ENCODE results near the gene TIPIN. TPM values are rescaled to one million over a fixed set of nuclear protein-coding genes. Genes with fewer than 3 reads are reported as not detected.
A peak's percentile ranks its signal among the peaks of the same experiment; 100 is the strongest.

Gene TIPIN
- total RNA-seq, 4 donors from 2014 or later = 2.9 to 5.3 (median 3.8) TPM

DNA sequence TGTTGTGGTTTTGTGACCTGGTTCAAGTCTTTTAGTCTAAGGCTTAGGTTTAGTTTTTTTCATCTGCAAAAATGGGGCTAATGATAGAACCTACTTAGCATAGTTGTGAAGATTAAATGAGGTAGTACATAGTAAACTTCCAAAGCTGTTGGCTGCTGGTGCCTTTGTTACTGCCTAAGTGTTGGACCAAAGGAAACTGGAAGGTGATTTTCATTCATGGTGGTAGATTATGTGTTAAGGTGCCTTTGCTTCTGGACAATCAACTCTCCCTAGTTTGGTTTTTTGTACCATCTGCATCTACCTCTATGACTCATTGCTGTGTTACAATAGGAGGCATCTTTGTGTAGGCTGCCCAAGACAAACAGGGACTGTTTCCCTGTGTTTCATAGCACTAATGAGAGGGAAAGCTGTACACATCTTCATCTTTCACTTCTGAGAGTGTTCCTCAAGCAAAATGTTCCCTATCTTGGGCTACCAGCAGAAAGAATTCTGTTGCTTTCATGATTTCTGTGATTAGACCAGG, 33.4 kb upstream of the TIPIN start:
- H3K9me3 ChIP-seq = no peaks in the 10 kb centered on the region
- TF ChIP-seq CTCF (IDR thresholded peaks at IDR 0.05) (no peak), POLR2AphosphoS5 (IDR thresholded peaks at IDR 0.05) (no peak), EP300 (IDR thresholded peaks at IDR 0.05) (no peak), POLR2A (IDR thresholded peaks at IDR 0.05; ENCODE audit: low read depth) (no peak)
- intact Hi-C loops (cut with DNase I) = no loop called here
- H3K4me1 ChIP-seq = peaks cover 33 to 50% (median 45%) of the 10 kb centered on the region in 4 donors
- H3K36me3 ChIP-seq = no peaks in the 10 kb centered on the region
- H3K4me3 ChIP-seq = no peak overlapping the region
- no peak for DNase-seq (ENCODE audit: extremely low spot score)
- no peak overlapping the region for H3K27ac ChIP-seq (replicated peaks in 1 of 4)
- H3K27me3 ChIP-seq = no peaks in the 10 kb centered on the region

- WGBS = 95% methylated on average over 13 of the region's 14 CpGs
- TF ChIP-seq POLR2A (IDR thresholded peaks at IDR 0.05; ENCODE audit: low read depth) = no peak
- TF ChIP-seq CTCF (IDR thresholded peaks at IDR 0.05) = no peak
- no peak for TF ChIP-seq EP300 (IDR thresholded peaks at IDR 0.05)
- no peak for TF ChIP-seq POLR2AphosphoS5 (IDR thresholded peaks at IDR 0.05)
- Histone ChIP-seq H3K9me3 (no peaks in the 10 kb centered on the region), H3K27me3 (no peaks in the 10 kb centered on the region), H3K36me3 (no peaks in the 10 kb centered on the region), H3K4me3 (no peak overlapping the region), H3K4me1 (peaks cover 33 to 50% (median 45%) of the 10 kb centered on the region in 4 donors), H3K27ac (replicated peaks in 1 of 4) (no peak overlapping the region)
- no peak for DNase-seq (ENCODE audit: extremely low spot score)
- intact Hi-C loops (cut with DNase I) = no loop called here
These were observed 32.8 kb upstream of the TIPIN start for GRCh38 chr15:66389098-66389858.

DNA sequence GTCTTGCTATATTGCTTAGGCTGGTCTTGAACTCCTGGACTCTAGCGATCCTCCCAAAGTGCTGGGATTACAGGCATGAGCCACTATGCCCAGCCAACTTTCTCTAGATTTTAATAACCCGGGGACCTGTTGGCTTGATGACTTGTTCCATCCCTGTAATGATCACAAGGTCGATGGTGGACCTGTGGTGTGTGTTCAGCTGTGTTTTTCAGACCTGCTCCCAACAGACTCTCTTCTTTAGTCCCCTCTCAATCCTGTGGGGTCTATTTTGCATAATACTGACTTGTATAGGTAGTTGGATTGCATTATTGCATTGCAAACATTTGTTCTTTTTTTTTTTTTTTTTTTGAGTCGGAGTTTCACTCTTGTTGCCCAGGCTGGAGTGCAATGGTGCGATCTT, 32.1 kb upstream of the TIPIN start:
- intact Hi-C loops (cut with DNase I) = no loop called here
- 92% methylated on average over 5 of the region's 5 CpGs for WGBS
- DNase-seq (ENCODE audit: extremely low spot score) = no peak
- Histone ChIP-seq H3K4me3 (peak overlapping the region in 2 of 4 donors; percentile 93 to 97), H3K36me3 (no peaks in the 10 kb centered on the region), H3K9me3 (no peaks in the 10 kb centered on the region), H3K27ac (replicated peaks in 1 of 4) (peak overlapping the region in 1 of 4 donors; percentile 99), H3K27me3 (no peaks in the 10 kb centered on the region), H3K4me1 (peaks cover 33 to 50% (median 45%) of the 10 kb centered on the region in 4 donors)
- TF ChIP-seq POLR2A (IDR thresholded peaks at IDR 0.05; ENCODE audit: low read depth) = no peak
- TF ChIP-seq CTCF (IDR thresholded peaks at IDR 0.05) = no peak
- no peak for TF ChIP-seq POLR2AphosphoS5 (IDR thresholded peaks at IDR 0.05)
- TF ChIP-seq EP300 (IDR thresholded peaks at IDR 0.05) = no peak

GRCh38 chr15:66388043-66388363, 31.5 kb upstream of the TIPIN start:
- H3K27ac ChIP-seq (replicated peaks in 1 of 4) = peak overlapping the region; percentile 92 to 99 (median 98)
- no peaks in the 10 kb centered on the region for H3K27me3 ChIP-seq
- intact Hi-C loops (cut with DNase I) = no loop called here
- peak overlapping the region; percentile 83 to 97 (median 94) for H3K4me3 ChIP-seq
- no peaks in the 10 kb centered on the region for H3K36me3 ChIP-seq
- no peak for DNase-seq (ENCODE audit: extremely low spot score)
- peaks cover 33 to 50% (median 45%) of the 10 kb centered on the region in 4 donors for H3K4me1 ChIP-seq
- no peaks in the 10 kb centered on the region for H3K9me3 ChIP-seq
- TF ChIP-seq CTCF (IDR thresholded peaks at IDR 0.05) (no peak), POLR2AphosphoS5 (IDR thresholded peaks at IDR 0.05) (no peak), EP300 (IDR thresholded peaks at IDR 0.05) (no peak), POLR2A (IDR thresholded peaks at IDR 0.05; ENCODE audit: low read depth) (no peak)
- WGBS = 21% methylated on average over 3 of the region's 3 CpGs

Data from esophagus muscularis mucosa (tissue), 4 donors.